Common myeloid progenitor, CD34-positive (primary cell): ENCODE measurements around the gene TMBIM1.
"Not testable (repeated sequence)": the region's sequence is repeated elsewhere in the genome, so short reads cannot be mapped to it uniquely, and the experiment has no call there.

Experiments used
- CTCF ChIA-PET: fragments of 350-600 bp; sonication (Branson Sonifier 250); formaldehyde crosslinking; loops from one replicate; lab custom pipeline; 2021; ENCODE audit warnings: antibody characterized with exemption; lab: Charles Lee
- POLR2A ChIA-PET: fragments of 350-600 bp; sonication (Branson Sonifier 250); formaldehyde crosslinking; loops from one replicate; lab custom pipeline; 2021; ENCODE audit warnings: antibody characterized with exemption; lab: Charles Lee
- DNase-seq, 3 donors: peaks; one replicate each; pipeline versions ENCODE4 v3.0.0 to v3.0.0-alpha.2; 2013
- H3K27ac ChIP-seq, 2 experiments: 1 replicate in 1 of 2; 2 replicates in 1 of 2; pipeline ENCODE4 v1.7.0; 2013; ENCODE audit warnings: inconsistent platforms in 2 of 2, low read length in 2 of 2, mild to moderate bottlenecking in 2 of 2, low read depth in 1 of 2, moderate library complexity in 1 of 2; ENCODE audit not compliant: severe bottlenecking in 2 of 2, insufficient read depth in 1 of 2, poor library complexity in 1 of 2
- H3K27me3 ChIP-seq, 5 experiments: replicated peaks in 2 of 5; 1 replicate in 3 of 5; 2 replicates in 2 of 5; pipeline versions ENCODE4 v1.6.1 to v1.7.0; 2013; ENCODE audit warnings: low read length in 4 of 5, mild to moderate bottlenecking in 2 of 5, moderate library complexity in 2 of 5, inconsistent platforms in 1 of 5; ENCODE audit not compliant: insufficient read depth in 5 of 5, control insufficient read depth in 4 of 5
- H3K36me3 ChIP-seq, 4 experiments: 1 replicate in 2 of 4; 2 replicates in 2 of 4; pipeline versions ENCODE4 v1.6.1 to v1.7.0; 2013; ENCODE audit warnings: low read length in 3 of 4, control low read depth in 1 of 4, mild to moderate bottlenecking in 1 of 4; ENCODE audit not compliant: control insufficient read depth in 4 of 4, insufficient read depth in 4 of 4
- H3K4me1 ChIP-seq, 4 experiments: 1 replicate in 3 of 4; 2 replicates in 1 of 4; pipeline versions ENCODE4 v1.6.1 to v1.7.1; 2013; ENCODE audit warnings: low read length in 3 of 4, mild to moderate bottlenecking in 3 of 4, control low read depth in 1 of 4, inconsistent platforms in 1 of 4, moderate library complexity in 1 of 4; ENCODE audit not compliant: control insufficient read depth in 4 of 4, insufficient read depth in 4 of 4; ENCODE audit errors: control extremely low read depth in 1 of 4
- H3K4me3 ChIP-seq, 7 experiments: 1 replicate in 4 of 7; 2 replicates in 3 of 7; pipeline versions ENCODE4 v1.5.1 to v1.7.0; 2013; ENCODE audit warnings: mild to moderate bottlenecking in 7 of 7, low read length in 6 of 7, moderate library complexity in 6 of 7, inconsistent platforms in 2 of 7, low read depth in 2 of 7, control low read depth in 1 of 7; ENCODE audit not compliant: insufficient read depth in 4 of 7, control insufficient read depth in 1 of 7; ENCODE audit errors: extremely low read depth in 1 of 7
- H3K9me3 ChIP-seq, 5 experiments: 1 replicate in 4 of 5; 2 replicates in 1 of 5; pipeline versions ENCODE4 v1.6.1 to v1.7.1; 2013; ENCODE audit warnings: low read length in 4 of 5, mild to moderate bottlenecking in 2 of 5, inconsistent platforms in 1 of 5, low read depth in 1 of 5, moderate library complexity in 1 of 5; ENCODE audit not compliant: control insufficient read depth in 4 of 5, insufficient read depth in 2 of 5; ENCODE audit errors: control extremely low read depth in 1 of 5
- WGBS: methylation state at CpG from one replicate; pipeline ENCODE4 v1.1.5; 2013; ENCODE audit not compliant: insufficient coverage; 5-methylcytosine and 5-hydroxymethylcytosine counted together

The TMBIM1 gene

DNA sequence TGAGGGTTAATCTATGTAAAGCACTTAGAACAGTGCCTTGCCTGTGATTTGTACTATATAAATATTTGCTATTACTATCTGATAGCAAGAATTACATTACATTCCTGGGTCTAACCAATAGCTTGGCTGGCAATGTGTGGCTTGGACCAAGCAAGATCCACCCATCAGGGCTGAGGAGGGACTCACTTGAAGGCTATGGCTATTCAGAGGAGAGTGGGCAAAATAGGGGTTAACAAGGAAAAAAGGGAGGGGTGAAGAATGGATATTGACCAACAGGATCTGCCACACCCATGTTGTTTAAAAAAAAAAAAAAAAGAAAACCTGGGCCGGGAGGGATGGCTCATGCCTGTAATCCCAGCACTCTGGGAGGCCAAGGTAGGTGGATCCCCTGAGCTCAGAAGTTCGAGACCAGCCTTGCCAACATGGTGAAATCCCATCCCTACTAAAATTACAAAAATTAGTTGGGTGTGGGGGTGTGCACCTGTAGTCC is 20.0 kb upstream of the TMBIM1 start:
- Histone ChIP-seq H3K27me3 (no peaks in the 10 kb centered on the region), H3K9me3 (no peaks in the 10 kb centered on the region), H3K27ac (no peak overlapping the region), H3K4me3 (no peak overlapping the region), H3K4me1 (peaks cover 14 to 47% (median 28%) of the 10 kb centered on the region in 4 experiments), H3K36me3 (no peaks in the 10 kb centered on the region)
- DNase-seq = no peak
- no CpG with 5 or more reads among the region's 2 CpGs for WGBS
- ChIA-PET POLR2A (interaction anchor here (0.6 kb wide), 1 partner anchor 64 kb away, joined by 3 read pairs; no protein-coding TSS in a partner anchor), CTCF (interaction anchor here (0.6 to 22.1 kb wide), 7 partner anchors 8 to 125 kb away, joined by 3 to 340 read pairs (median 4); no protein-coding TSS in a partner anchor)

DNA sequence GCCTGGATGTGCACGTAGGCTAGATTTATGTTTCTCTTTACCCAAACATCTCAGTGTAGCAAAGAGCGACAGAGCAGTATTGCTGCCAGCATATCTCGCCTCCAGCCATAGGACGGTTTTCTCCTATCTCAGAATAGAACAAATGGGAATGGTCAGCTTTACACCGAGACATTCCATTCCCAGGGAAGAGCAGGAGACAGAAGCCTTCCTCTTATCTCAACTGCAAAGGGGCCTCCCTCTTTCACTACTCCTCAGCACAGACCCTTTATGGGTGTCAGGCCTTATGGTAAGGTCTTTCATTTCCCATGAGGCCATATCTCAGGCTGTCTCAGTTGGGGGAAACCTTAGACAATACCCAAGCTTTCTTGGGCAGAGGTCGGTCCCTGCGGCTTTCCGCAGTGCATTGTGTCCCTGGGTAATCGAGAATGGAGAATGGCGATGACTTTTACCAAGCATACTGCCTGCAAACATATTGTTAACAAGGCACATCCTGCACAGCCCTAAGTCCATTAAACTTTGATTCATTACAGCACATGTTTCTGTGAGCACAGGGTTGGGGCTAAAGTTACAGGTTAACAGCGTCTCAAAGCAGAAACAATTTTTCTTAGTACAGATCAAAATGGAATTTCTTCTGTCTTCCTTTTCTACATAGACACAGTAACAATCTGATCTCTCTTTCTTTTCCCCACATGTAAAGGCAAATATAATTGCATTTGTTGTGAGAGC is 19.4 kb upstream of the TMBIM1 start:
- POLR2A ChIA-PET, H3K9me3 ChIP-seq, H3K27ac ChIP-seq, H3K27me3 ChIP-seq, DNase-seq, H3K4me3 ChIP-seq, H3K36me3 ChIP-seq: not testable (repeated sequence)
- CTCF ChIA-PET = interaction anchor here (0.9 to 23.0 kb wide), 6 partner anchors 8 to 47 kb away, joined by 3 to 451 read pairs (median 8); partner anchors contain the start of gene CATIP
- peaks cover 12 to 41% (median 22%) of the 10 kb centered on the region in 4 experiments for H3K4me1 ChIP-seq
- WGBS = 98% methylated on average over 4 of the region's 11 CpGs

DNA sequence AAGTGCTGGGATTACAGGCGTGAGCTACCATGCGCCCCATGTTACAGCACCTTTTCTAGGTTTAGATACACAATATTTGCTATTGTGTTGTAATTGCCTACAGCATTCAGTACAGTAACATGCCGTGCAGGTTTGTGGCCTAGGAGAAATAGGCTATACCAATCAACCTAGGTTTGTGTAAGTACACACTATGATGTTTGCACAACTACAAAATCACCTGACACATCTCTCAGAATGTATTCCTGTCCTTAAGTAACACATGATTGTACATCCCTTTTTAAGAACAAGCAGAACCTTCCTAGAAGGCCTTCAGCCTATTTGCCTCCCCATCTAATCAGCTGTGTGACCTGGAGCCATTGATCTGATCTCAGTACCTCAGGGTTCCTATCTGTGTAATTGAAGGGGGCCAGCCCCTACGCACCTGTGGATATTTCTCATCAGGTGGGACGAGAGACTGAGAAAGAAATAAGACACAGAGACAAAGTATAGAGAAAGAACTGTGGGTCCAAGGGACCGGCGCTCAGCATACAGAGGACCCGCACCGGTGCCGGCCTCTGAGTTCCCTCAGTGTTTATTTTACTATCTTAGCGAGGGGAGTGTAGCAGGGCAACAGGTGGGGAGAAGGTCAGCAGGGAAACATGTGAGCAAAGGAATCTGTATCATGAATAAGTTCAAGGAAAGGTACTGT is 18.7 kb upstream of the TMBIM1 start:
- no peaks in the 10 kb centered on the region for H3K36me3 ChIP-seq
- H3K27me3 ChIP-seq = no peaks in the 10 kb centered on the region
- WGBS = 100% methylated on average over 5 of the region's 11 CpGs
- POLR2A ChIA-PET = no interaction called here
- no peaks in the 10 kb centered on the region for H3K9me3 ChIP-seq
- CTCF ChIA-PET = interaction anchor here (1.5 to 23.0 kb wide), 3 partner anchors 9 to 48 kb away, joined by 5 to 451 read pairs (median 340); partner anchors contain the start of gene CATIP
- H3K27ac ChIP-seq = no peak overlapping the region
- H3K4me1 ChIP-seq = peaks cover 9 to 34% (median 16%) of the 10 kb centered on the region in 4 experiments
- H3K4me3 ChIP-seq = no peak overlapping the region
- no peak for DNase-seq

DNA sequence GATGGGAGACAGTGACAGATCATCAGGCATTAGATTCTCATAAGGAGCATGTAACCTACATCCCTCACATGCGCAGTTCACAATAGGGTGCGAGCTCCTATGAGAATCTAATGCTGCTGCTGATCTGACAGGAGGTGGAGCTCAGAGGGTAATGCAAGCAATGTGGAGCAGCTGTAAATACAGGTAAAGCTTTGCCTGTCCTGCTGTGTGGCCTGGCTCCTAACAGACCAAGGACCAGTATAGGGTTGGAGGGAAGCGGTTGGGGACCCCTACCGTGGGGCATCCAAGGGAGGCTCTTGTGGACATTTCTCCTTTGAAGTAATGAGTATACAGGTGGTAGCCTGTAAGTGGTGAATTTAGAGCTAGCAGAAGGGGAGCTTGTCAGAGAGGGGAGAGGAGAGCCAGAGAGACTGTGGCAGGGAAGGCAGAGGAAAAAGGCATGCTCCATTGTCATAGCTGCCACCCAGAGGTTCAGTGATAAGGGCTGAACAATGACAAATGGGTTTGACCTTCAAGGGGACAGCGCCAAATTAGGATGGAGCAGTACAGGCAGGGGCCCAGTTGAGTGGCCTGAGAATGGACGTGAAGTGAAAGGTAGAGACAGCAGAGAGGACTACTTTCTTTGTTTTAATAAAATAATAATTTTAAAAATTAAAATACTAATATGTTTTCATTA is 15.2 kb upstream of the TMBIM1 start:
- Histone ChIP-seq H3K4me1 (peaks cover 0 to 17% (median 6%) of the 10 kb centered on the region in 4 experiments), H3K4me3 (no peak overlapping the region), H3K36me3 (no peaks in the 10 kb centered on the region), H3K27me3 (no peaks in the 10 kb centered on the region), H3K27ac (no peak overlapping the region), H3K9me3 (no peaks in the 10 kb centered on the region)
- WGBS = 100% methylated on average over 2 of the region's 6 CpGs
- DNase-seq = no peak
- CTCF ChIA-PET = interaction anchor here (0.9 to 23.0 kb wide), 8 partner anchors 9 to 89 kb away, joined by 3 to 451 read pairs (median 4); partner anchors contain the start of gene CATIP
- POLR2A ChIA-PET = interaction anchor here (1.1 kb wide), 1 partner anchor 89 kb away, joined by 3 read pairs; no protein-coding TSS in a partner anchor

DNA sequence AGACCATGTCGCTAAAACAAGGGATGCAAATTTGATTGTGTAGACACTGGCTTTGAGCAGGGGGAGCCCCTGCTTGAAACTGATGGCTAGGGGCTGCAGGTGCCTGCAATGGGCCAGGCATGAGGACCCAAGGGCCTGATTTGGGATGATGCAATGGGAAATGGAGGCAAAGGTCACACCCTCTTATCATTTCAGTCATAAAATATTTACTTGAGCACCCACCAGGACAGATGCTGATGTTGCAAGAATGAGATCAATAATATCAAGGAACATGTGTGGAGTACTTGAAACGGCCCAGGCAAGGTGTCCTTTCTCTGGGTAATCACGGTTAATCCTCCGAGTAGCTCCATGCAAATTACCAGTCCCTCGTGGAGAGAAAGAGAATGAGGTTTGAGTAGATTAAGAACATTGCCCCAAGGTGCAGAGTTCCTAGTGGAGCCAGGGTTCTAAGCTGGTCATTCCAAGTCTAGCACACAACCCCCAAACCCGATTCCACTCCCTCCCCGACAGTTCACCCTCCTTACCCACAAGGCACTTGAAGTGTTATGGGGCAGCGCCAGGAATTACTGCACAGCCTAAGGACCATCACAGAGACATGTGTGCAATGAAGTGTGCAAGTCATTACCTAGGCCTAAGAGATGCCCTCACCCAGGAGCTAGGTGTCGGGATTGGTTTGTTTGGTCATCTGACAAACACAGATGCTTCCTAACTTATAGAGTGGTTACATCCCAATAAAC is 14.0 kb upstream of the TMBIM1 start:
- POLR2A ChIA-PET = interaction anchor here (1.1 kb wide), 1 partner anchor 90 kb away, joined by 3 read pairs; no protein-coding TSS in a partner anchor

DNA sequence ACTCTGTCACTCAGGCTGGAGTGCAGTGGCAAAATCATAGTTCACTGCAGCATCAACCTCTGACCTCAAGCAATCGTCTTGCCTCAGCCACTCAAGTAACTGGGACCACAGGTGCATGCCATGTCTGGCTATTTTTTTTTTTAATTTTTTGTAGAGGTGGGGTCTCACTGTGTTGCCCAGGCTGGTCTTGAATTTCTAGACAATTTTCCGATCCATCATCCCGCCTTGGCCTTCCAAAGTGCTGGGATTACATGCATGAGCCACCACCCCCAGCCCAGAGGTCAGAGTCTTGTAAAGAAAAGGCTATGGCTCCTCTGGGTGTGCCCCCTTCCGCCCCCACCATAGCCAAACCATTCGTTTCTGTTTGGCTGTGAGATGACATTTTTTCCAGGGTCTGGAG is 13.1 kb upstream of the TMBIM1 start:
- Histone ChIP-seq H3K9me3 (no peaks in the 10 kb centered on the region), H3K4me3 (no peak overlapping the region), H3K27me3 (no peaks in the 10 kb centered on the region), H3K27ac (no peak overlapping the region), H3K4me1 (peaks cover 0 to 20% (median 10%) of the 10 kb centered on the region in 4 experiments), H3K36me3 (no peaks in the 10 kb centered on the region)
- WGBS = 83% methylated on average over 4 of the region's 5 CpGs
- ChIA-PET CTCF (interaction anchor here (1.1 to 23.0 kb wide), 5 partner anchors 20 to 92 kb away, joined by 4 to 451 read pairs (median 5); partner anchors contain the start of gene CATIP), POLR2A (no interaction called here)
- no peak for DNase-seq

More for the DNA sequence above, 14.0 kb upstream of the TMBIM1 start:
- Histone ChIP-seq H3K27me3 (no peaks in the 10 kb centered on the region), H3K4me3 (no peak overlapping the region), H3K36me3 (no peaks in the 10 kb centered on the region), H3K9me3 (no peaks in the 10 kb centered on the region), H3K27ac (no peak overlapping the region), H3K4me1 (peaks cover 0 to 17% (median 8%) of the 10 kb centered on the region in 4 experiments)
- CTCF ChIA-PET = interaction anchor here (0.9 to 23.0 kb wide), 7 partner anchors 10 to 91 kb away, joined by 3 to 451 read pairs (median 4); partner anchors contain the start of gene CATIP
- 96% methylated on average over 6 of the region's 9 CpGs for WGBS
- DNase-seq = no peak
